NOMO-1 treated with DMSO at 0.1 percent for 48 hours (cell line): Measurements from ENCODE around the gene CLCN3.
"Not testable (repeated sequence)": the region's sequence is repeated elsewhere in the genome, so short reads cannot be mapped to it uniquely, and the experiment has no call there.

Source experiments
- DNase-seq: peaks from one replicate; lab custom pipeline; 2025; ENCODE audit not compliant: unreplicated experiment; lab: John Stamatoyannopoulos, UW

The CLCN3 gene

DNA sequence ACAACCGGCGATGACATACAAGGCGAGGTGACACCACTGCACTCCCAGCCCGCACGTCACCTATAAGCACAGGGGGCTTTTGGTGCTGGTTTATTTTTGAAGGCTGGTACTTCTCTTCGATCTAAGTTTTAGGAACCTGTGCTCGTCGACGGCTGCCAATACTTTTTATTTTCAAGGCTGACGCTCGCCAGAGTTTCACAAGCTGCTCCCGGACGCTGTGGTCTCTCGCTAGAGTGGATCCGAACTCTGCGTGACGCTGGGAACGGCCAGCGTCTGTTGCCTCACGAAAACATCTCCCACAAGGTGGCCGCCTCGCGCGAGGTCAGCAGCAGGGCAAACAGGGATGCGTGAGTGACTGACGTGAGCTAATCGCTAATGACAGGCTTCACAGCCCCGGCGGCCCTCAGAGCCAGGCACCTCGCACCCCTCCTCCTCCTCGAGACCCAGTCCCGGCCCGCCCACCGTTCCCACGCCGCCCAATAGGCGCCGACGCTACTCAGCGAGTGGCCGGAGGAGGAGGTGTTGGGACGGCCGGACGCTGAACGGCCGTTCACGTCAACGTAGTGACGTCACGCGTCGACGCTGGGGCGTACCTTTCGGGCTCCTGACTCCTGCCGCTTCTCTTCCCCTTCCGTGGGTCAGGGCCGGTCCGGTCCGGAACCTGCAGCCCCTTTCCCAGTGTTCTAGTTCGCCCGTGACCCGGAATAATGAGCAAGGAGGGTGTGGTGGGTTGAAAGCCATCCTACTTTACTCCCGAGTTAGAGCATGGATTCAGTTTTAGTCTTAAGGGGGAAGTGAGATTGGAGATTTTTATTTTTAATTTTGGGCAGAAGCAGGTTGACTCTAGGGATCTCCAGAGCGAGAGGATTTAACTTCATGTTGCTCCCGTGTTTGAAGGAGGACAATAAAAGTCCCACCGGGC is at the start of gene CLCN3:
CLCN3 (plus strand) TSS at position 621 of the 922 bp plus-strand sequence. CDS start 15,351 bp downstream, outside the sequence.
- DNase-seq: peak; percentile 93

DNA sequence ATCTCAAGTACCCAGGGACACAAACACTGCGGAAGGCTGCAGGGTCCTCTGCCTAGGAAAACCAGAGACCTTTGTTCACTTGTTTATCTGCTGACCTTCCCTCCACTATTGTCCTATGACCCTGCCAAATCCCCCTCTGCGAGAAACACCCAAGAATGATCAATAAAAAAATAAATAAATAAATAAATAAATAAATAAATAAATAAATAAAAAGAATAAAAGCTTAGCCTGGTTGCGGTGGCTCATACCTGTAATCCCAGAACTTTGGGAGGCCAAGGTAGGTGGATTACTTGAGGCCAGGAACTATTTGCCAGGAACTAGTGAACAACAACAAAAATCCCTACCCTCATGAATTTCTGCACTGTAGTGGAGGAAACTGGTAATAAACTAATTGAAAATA is 49.4 kb upstream of the CLCN3 start:
- DNase-seq: not testable (repeated sequence)

DNA sequence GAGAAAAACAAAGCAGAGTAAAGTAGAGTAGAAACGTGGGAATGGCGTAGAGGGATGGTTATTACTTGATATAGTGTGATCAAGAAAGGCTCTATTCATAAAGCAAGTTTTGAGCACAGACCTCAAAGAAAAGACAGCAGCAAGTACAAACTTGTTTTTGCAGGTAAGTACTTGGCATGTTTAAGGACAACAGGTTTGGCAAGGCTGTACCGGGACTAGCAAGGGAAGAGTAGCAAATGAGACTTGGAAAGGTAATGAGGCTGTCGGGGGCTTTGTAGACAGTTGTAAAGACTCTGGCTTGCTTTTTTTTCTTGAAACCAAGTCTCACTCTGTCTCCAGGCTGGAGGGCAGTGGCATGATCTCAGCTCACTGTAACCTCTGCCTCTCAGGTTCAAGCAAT is 48.9 kb upstream of the CLCN3 start:
- no peak for DNase-seq

DNA sequence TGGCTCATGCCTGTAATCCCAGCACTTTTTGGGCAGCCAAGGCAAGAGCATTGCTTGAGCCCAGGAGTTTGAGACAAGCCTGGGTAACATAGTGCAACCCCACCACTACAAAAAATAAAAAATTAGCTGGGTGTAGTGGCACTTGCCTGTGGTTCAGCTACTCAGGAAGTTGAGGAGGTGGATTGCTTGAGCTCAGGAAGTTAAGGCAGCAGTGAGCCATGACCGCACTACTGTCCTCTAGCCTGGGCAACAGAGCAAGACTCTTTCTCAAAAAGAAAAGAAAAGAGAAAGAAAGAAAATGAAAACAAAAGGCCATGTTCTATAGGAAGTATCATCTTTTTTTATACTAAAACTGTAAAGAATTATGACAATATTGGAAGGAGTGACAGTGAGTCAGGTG is 46.5 kb upstream of the CLCN3 start:
- DNase-seq: no peak

DNA sequence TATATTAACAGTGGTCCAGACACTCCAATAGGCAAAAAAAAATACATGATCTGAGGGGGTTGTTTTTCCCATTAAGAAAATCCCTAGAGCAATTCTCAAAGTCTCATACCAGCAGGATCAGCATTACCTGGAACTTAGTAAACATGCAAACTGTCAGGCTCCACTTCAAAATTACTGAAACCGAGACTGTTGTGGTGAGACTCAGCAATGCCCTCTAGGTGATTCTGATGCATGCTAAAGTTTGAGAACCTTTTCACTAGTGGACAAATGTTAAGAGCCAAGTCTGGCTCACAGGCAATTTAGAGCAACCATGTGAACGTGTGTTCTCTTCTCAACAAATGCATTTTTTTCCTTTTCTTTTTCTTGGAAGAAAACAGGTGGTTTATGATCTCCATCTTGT is 38.2 kb upstream of the CLCN3 start:
- DNase-seq: no peak

DNA sequence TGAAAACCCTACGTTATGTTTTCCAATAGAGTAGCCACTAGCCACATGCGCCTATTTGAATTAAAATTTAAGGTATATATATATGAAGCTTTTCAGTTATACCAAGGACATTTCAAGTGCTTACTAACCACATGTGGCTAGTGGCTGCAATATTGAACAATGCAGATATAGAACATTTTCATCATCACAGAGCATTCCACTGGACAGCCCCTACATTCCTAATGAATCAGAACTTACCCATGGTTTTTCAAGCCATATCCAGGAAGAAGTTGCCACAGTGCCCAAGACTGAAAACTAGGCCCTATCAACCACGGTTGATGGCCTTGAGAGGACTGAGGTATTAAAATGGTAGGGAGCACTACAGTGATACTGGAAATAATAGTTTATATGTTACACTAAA is 37.7 kb upstream of the CLCN3 start:
- no peak for DNase-seq

DNA sequence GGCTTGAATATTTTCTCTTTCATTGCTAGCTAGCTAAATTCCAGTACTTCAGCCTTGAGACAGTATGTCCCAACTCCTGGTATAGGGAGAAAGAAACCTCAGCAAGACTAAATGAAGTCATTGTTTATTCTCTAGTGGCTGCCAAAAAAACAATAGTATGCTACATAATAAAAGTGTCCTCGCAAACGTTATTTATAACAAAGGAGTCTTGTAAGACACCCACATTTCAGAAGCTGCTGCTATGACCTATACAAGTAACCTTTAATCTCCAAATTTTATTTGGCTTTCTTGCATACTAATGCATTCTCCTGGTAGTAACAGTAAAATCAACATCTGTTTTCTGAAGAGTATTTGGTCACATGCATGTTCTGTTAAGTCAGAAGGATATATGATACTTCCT is 36.8 kb upstream of the CLCN3 start:
- DNase-seq: no peak

DNA sequence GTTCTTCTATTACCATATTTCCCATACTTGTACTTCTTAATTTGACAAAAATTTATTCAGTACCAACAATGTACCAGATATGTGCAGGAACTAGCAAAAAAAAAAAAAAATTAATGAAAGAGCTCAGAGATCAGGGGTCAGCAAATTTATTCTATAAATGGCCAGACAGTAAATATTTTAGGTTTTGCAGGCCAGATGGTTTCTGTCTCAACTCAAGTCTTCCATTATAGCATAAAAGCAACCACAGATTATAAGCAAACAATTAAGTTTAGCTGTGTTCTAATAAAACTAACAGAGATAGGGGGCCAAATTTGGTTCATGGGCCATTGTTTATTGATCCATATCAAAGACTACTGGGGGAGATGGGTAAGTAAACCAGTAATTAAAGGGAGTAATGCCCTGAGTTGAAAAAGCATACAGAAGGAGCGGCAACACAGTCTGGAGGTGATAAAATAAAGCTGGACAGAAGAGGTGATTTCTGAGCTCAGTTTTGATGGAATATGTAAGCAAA is 27.3 kb upstream of the CLCN3 start:
- DNase-seq: no peak

DNA sequence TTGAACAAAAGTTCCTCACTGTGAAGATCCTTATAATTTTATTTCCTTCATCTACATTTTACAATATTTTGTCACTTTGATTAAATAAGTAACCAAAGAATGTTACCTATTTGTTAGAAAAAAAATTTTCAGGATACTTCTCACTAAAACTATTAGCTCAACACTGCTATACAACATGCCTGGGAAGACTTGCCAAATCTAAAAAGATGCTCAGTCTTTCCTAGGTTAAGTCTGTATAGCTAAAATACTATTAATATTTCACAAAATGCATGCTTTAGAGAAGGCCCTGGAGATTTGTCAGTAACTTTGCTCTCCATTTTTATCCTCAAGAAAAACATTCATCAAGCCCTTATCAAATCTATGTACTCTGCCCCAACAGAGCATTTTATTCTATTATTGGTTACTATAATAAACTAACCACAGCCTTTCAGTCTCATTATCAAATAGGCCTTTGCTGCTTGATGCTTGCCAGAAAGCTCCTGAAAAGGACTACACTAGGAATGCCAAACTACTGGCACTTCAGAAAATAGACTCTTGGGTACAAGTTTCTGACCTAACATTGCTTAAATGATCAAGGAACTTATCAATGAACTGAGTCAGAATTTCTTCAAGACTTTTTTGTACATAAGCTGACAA is 25.7 kb upstream of the CLCN3 start:
- no peak for DNase-seq

DNA sequence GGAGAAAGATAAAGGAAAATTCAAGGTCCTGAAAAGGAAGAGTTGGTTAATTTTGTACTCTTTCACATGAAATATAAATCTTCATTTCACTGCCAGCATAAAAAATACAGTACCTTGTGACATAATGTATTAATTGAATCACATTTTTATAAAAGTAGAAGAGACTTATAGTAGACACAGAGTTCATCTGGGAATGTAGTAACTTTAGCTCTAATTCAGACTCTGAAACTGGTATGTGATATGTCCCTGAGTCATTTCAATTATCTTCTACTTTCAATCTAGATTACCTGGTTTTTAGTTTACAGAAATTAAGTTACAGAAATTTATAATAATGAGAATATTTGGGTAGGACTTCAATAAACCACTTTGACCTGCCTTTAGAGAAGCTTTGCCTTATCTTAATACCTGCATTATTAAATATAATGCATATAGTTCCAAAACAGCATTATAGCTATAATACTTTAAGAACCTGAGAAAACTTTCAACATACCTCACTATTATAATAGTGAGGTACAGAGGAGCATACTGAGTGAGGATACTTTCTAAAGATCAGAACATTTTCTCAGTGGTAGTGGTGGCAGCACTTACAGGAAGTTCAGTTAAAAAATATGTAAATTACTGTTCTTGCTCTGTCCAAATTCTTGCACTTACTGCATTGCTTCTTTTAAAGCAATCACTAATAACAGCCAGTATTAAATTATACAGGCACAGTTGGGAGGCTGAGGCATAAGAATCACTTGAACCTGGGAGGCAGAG is 19.2 kb upstream of the CLCN3 start:
- no peak for DNase-seq

DNA sequence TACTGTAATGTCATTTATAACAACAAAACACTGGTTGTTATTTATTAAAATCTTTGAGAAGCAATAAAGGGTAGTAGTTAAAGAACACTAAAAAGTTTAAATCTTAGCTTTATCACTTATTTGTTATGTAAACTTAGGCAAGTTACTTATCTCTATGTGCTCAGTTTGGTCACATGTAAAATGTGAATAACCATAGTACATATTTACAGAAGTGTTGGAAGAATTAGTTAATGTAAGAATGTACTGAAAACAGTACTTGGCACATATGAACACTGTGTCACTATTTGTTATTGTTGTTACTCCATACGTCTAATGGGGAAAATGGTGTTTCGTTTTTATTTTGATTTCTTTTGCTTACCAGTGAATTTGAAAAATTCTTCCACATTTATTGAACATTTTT is 17.1 kb upstream of the CLCN3 start:
- no peak for DNase-seq

DNA sequence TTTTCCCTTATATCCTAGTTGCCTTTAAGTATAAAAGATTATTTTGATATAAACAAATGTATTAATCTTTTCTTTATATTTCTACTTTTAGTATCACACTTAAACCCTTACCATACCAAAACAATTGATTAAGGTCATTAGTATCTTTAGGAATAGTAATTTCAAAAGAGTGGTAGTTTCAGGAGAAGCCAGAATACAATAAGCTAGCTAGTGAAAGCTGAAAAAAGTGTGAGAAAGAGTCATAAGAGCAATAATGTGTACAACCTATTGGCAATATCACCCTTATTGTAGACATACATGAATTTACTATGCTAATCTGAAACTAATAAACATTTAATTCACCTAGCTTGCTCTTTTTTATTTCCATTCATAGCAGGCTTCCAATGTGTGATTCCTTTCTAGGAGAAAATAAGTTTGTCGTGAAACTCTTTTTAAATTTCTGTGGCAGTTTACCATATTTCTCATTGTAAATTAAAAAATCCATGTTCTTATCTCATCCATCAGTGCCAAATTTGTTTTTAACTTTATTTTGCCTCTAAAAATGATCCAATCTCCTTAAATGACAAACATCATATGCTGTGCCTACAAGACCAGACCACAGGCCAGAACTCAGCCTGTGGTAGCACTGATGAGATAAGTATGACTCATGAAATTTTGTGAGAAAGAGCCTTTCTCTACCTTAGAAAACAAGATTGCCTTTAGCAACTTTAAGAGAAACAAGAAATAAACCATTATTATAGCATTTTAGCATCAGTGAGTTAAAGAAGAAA is 16.1 kb upstream of the CLCN3 start:
- DNase-seq: peak; percentile 8

DNA sequence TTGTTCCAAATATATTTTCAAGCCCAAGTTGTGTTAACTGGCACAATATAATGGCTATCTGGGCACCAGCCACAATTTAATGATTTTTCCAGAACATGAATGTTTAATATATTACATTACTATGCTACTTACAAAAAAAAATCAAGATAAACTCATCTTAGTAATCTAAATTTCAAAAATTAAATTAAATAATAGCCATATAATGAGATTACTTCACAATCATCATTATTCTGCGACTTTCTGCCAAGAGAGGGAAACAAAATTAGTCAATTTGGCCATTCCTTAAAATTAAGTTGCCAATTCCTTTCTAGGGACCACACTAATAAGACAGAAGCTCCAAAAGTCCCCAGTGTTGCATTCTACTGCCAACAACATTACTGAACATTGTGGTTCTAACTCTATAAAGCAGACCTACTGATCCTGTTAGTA is 15.5 kb upstream of the CLCN3 start:
- no peak for DNase-seq

DNA sequence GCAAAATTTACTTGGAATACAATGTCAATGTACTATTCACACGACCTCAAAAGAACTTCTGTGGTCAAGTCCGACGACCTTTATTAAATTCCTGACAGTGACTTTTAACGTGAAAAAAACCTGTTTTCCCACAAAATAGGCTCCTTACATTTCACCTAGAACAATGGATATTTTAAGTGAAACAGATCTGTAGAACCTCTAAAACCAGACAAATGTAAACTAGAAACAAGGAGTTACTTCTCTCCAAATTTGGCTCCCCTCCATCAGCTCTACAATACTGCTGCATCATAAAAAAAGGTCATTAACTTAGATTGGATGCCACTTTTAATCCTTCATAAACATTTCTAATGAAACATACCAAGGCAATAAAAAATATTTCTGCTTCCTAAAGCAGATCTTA is 9.2 kb upstream of the CLCN3 start:
- DNase-seq: no peak

DNA sequence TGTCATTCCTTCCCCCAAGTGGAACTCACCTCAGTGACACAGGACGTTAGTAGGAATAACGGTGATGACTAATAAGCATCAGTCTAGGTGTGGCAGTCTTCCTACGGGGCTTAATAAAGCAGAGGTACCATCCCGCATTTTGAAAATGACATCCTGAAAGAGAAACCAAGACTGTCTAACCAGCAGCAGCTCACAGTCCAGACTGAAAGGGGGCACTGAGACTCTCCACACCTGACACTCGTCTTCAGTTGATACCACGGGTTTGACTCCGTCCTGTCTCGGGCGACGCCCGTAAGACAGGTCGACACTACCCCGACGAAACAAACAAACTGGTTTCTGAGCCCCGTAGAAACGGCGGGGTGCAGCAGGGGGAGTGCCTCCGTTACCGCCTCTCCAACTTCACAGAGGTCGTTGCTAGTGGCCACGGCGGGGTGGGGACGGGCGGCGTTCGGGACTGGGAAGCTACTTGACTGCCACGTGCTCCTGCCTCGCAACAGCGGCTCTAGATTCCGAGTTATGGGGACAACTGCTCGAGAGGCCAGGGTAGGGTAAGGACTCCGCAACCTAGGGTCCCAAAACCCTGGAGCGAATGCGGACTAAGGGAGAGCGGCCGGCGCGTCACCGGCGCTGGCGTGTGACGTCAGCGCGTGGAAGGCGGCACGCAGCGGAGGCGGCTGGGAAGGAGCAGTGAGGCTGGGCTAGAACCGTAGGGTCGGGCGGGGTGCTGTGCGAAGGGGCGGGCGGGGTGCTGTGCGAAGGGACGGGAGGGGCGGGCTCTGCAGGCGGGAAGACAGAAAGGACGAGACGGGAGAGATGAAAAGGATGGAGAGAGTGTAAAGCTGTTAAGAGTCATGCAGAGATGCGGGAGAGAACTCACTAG is 8.1 kb upstream of the CLCN3 start, which contains the start of gene NEK1:
NEK1 (minus strand) TSS at position 593 of the 880 bp plus-strand sequence. CDS start 9,953 bp downstream, outside the sequence.
- DNase-seq: peak; percentile 75

DNA sequence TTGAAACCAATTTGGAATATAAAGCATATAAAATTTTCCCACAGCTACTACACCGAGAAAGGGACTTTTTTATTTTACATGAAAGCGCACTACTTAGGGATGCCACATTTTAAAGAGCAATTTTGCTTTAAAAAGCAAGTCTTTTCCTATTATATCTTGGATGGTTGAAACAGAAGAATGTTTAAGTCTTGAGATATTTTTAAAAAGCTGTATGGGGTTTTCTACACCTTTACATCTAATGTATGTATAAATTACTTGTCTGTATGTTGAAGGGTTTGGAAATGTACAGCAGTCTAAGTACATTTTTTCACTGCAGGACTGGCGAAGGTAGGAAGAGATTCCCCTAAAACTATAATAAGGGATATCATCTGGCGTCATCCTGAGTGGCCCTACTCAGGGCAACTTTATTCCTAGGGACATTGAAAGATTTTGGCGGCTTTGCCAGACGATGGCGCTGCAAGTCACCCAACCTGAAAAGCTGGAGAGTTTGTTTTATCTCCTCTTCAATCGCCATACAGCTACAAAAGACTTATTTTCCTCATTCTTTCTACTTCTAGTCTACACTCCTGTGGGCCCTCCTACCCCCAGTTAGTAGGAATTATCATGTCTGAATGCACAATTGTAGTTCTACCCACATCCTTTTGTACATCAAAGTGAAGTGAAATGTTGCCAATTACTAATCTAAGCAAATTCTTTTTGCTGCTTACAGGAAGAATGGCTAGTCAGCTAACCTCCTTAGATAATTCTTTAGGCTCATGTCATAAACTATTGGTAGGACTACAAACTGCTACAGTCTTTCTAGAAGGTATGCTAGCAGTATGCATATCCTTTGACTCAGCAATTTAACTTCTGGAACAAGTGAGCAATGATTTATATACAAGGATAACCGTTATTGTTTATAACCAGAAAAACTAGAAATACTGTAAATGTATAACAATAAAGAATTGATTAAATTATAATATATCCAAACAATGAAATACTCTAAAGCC is 7.2 kb upstream of the CLCN3 start:
- peak; percentile 65 for DNase-seq

DNA sequence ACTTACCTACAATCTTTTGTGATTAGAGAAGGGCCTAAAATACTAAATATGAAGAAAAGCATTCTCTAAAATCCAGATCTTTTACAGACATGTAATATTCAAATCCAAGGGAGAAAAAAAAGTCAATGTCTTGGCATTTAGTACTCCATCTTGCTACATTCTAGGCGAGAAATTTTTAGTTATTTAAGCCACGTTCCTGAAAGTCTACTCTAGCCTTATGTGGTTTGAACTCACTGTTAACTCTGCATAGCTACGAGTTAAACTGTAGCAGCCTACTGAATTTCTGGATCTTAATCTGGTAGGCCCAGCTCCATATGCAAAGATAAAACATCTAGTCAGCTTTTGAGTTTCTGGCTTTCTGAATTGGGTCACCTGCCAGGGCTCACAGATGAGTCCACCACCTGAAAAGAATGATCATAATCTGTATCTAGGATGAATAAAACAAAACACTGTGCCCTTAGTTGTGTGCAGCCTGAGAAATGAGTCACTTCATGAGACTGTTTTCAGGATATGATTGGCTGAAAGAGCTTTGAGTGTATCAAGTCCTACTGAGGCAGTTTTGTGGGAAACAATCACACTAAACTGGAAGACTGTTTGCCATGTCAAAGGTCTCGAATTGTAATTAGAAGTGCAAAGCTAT is 4.8 kb upstream of the CLCN3 start:
- no peak for DNase-seq

DNA sequence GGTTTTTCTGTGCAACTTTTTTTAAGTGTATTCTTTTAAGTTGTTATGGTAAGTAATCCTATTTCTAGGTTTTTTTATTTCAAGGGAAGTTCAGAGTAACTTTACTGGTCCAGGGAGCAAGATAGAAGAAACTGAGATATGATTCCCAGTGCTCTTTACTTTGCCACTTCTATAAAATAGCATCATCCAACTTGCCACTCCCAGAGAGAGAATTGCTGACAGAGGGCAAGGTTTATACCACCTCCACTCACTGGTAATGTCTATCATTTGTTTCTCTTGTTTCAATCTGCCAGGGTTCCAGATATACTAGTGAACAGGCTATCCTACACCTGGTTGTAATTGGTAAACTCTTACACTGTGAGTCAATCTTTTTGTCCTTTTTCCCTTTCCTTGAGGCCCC is 3.5 kb upstream of the CLCN3 start:
- DNase-seq: no peak
